Uterus (tissue), 2 donors: Measurements from ENCODE around the gene NHLH1.
"Not testable (repeated sequence)": the region's sequence is repeated elsewhere in the genome, so short reads cannot be mapped to it uniquely, and the experiment has no call there.

Source experiments
- POLR2A ChIP-seq, 2 donors: fragments of 450-650 bp; IDR thresholded peaks; one replicate each; pipeline ENCODE4 v1.6.1; 2016; ENCODE audit warnings: antibody characterized with exemption in 2 of 2, mild to moderate bottlenecking in 1 of 2, moderate library complexity in 1 of 2
- TF ChIP-seq, protein P1 (sequence below), 4 experiments: fragments of 200-600 bp in 2 of 4; fragments of 450-650 bp in 2 of 4; sonication (generic) in 2 of 4; IDR thresholded peaks; one replicate each; pipeline ENCODE4 v1.5.1; 2016 to 2019; ENCODE audit warnings: antibody characterized with exemption in 4 of 4, mild to moderate bottlenecking in 2 of 4, moderate library complexity in 1 of 4

- TF ChIP-seq, protein P1, sequence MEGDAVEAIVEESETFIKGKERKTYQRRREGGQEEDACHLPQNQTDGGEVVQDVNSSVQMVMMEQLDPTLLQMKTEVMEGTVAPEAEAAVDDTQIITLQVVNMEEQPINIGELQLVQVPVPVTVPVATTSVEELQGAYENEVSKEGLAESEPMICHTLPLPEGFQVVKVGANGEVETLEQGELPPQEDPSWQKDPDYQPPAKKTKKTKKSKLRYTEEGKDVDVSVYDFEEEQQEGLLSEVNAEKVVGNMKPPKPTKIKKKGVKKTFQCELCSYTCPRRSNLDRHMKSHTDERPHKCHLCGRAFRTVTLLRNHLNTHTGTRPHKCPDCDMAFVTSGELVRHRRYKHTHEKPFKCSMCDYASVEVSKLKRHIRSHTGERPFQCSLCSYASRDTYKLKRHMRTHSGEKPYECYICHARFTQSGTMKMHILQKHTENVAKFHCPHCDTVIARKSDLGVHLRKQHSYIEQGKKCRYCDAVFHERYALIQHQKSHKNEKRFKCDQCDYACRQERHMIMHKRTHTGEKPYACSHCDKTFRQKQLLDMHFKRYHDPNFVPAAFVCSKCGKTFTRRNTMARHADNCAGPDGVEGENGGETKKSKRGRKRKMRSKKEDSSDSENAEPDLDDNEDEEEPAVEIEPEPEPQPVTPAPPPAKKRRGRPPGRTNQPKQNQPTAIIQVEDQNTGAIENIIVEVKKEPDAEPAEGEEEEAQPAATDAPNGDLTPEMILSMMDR (IDR thresholded peaks at IDR 0.05), result not testable (repeated sequence)
- not testable (repeated sequence) for TF ChIP-seq POLR2A (IDR thresholded peaks at IDR 0.05)
Measured at GRCh38 chr1:160384812-160385211, 17.9 kb downstream of the NHLH1 start.
